Upper lobe of right lung (tissue), 1 donor: ENCODE data around the gene ZNF469. TPM values are rescaled to one million over a fixed set of nuclear protein-coding genes. Genes with fewer than 3 reads are reported as not detected.

Experiments used
- ATAC-seq: fragments of 200-7000 bp; cut with Tn5 transposase; one replicate; pipeline ENCODE4 v1.9.1; 2020; ENCODE audit warnings: mild to moderate bottlenecking, moderate library complexity
- DNase-seq: peaks from one replicate; pipeline ENCODE4 v3.0.0-alpha.2; 2020
- H3K27ac ChIP-seq: fragments of 200-600 bp; one replicate; pipeline ENCODE4 v1.8.0; 2022
- H3K27me3 ChIP-seq: fragments of 200-600 bp; one replicate; pipeline ENCODE4 v1.8.0; 2022; ENCODE audit warnings: mild to moderate bottlenecking
- H3K36me3 ChIP-seq: fragments of 200-600 bp; one replicate; pipeline ENCODE4 v1.8.0; 2022
- H3K4me1 ChIP-seq: fragments of 200-600 bp; one replicate; pipeline ENCODE4 v1.8.0; 2022
- H3K4me3 ChIP-seq: fragments of 200-600 bp; one replicate; pipeline ENCODE4 v1.8.0; 2022; ENCODE audit warnings: mild to moderate bottlenecking
- H3K9me3 ChIP-seq: fragments of 200-600 bp; one replicate; pipeline ENCODE4 v1.8.0; 2022
- intact Hi-C: fragments of 100-400 bp; cut with DNase I; formaldehyde crosslinking; loops from one replicate; pipeline ENCODE4 v1.11.0; 2022
- total RNA-seq: library from RNA; stranded (reverse); fragmentation: NEBNext Ultra II Directional; extraction: Animal tissue kit (Norgen Biotek cat#: 25700); gene quantifications from one replicate; pipeline ENCODE4 v1.2.1, GENCODE V29; 2021
- TF ChIP-seq, protein P1 (sequence below): fragments of 200-600 bp; IDR thresholded peaks from one replicate; pipeline ENCODE4 v1.8.0; 2022; ENCODE audit warnings: antibody characterized with exemption
- donor health status: DM: no; HTN: yes; CAD: no; lungs with severe emphysema.

Gene ZNF469
- total RNA-seq, 1 donor from 2014 or later, result 2.1 TPM

DNA sequence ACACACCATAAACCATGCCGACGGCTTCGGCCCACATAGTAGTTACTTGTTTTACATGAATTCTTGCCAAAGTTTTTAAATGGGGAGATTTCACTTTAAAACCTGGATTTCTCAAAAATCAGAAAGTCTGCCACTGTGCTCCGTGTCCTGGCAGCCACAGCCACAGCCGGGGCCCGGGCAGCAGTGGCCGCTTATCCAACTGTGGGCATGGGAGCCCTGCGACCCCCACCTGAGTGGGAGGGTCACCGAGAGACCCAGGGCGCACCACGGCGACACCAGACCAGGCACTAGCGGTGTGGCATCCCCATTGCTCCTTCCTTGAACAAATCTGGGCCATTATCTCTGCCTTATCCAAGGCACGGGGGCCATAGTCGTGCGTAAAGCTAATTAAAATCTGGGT lies 30.0 kb downstream of the ZNF469 start:
- ATAC-seq (no peak), DNase-seq (no peak)
- intact Hi-C loops, result no loop called here
- Histone ChIP-seq H3K9me3 (no peaks in the 10 kb centered on the region), H3K36me3 (no peaks in the 10 kb centered on the region), H3K4me1 (no peaks in the 10 kb centered on the region), H3K27ac (no peak overlapping the region), H3K27me3 (no peaks in the 10 kb centered on the region), H3K4me3 (no peak overlapping the region)
- TF ChIP-seq, protein P1, sequence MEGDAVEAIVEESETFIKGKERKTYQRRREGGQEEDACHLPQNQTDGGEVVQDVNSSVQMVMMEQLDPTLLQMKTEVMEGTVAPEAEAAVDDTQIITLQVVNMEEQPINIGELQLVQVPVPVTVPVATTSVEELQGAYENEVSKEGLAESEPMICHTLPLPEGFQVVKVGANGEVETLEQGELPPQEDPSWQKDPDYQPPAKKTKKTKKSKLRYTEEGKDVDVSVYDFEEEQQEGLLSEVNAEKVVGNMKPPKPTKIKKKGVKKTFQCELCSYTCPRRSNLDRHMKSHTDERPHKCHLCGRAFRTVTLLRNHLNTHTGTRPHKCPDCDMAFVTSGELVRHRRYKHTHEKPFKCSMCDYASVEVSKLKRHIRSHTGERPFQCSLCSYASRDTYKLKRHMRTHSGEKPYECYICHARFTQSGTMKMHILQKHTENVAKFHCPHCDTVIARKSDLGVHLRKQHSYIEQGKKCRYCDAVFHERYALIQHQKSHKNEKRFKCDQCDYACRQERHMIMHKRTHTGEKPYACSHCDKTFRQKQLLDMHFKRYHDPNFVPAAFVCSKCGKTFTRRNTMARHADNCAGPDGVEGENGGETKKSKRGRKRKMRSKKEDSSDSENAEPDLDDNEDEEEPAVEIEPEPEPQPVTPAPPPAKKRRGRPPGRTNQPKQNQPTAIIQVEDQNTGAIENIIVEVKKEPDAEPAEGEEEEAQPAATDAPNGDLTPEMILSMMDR, result no peak

DNA sequence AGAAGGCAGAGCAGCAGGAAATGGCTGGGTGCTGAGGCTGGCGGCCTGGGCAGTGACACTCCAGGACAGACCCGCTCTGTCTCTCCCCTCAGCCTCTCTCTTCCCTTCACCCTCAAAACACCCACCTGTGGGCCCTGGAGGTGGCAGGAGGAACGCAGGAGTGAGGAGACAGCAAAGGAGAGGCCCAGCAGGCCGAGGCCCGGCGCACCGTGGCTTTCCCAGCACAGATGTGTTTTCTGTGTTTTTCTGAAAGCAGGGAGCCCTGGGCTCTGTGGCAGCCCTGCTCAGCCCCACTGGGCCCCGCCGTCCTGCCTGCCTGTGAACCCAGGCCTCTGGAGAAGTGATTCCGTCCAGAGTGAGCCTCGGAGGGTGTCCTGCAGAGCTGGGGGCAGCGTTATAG lies 30.5 kb downstream of the ZNF469 start:
- ATAC-seq, result no peak
- TF ChIP-seq, protein P1, result no peak
- Histone ChIP-seq H3K36me3 (no peaks in the 10 kb centered on the region), H3K4me3 (no peak overlapping the region), H3K4me1 (no peaks in the 10 kb centered on the region), H3K9me3 (no peaks in the 10 kb centered on the region), H3K27ac (no peak overlapping the region), H3K27me3 (no peaks in the 10 kb centered on the region)
- intact Hi-C loops, result no loop called here
- DNase-seq, result no peak

DNA sequence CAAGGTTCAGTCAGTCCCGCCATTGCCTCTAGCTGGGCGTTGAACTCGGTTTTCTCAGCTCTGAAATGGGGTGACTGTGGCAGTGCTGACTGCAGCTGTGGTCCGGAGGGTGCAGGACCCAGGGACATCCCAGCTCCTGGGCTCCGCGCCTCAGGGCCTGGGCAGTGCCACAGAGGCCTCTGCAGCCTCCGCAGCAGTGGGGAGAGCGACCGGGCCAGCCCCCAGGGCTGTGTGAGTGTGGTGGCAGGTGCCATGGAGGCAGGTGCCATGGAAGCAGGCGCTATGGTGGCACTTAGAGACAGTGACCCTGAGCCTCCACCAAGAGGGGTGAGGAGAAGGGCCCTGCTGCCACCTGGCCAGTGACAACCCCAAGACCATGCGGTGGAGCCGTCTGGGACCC lies 30.9 kb downstream of the ZNF469 start:
- Histone ChIP-seq H3K4me3 (no peak overlapping the region), H3K9me3 (no peaks in the 10 kb centered on the region), H3K4me1 (no peaks in the 10 kb centered on the region), H3K36me3 (no peaks in the 10 kb centered on the region), H3K27ac (no peak overlapping the region), H3K27me3 (no peaks in the 10 kb centered on the region)
- TF ChIP-seq, protein P1, result no peak
- ATAC-seq (no peak), DNase-seq (no peak)
- intact Hi-C loops, result no loop called here

DNA sequence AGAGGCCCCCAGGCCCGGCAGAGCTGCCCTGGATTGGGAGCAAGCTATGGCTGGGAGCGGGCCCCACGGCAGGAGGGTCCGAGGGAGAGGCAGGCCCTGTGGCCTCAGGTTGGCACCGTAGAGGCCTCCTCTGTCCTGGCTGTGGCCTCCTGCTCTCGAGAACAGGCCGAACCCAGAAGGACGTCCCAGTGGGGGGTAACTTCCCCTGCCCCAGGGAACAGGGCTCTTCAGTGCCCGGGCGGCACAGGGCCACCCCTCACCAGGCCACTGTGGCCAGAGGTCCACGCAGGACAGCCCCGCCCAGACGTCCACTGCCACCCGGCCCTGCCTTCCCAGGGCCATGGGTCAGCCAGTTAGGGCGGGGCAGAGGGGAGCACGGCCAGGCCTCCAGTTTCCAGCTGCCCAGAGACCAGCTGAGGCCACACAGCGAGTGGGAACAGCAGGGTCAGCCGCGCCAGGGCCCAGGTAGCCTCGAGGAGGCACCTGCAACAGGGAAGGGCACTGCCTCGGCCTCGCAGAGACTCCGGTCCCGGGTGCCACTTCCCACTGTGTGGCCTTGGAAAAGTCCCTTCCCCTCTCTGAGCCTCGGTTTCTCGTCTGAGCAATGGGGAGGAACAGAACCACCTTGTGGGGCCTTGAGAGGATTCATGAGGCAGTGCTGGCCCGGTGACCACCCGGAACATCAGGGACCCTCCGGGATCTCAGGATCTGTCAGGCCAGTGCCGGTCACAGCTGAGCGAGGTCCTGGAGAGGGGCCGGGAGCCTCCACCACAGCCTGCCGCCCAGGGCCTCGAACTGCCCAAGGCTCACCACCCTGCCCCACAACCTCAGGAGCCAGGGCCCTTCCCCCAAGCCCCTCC lies 32.0 kb downstream of the ZNF469 start:
- TF ChIP-seq, protein P1, result no peak
- DNase-seq (no peak), ATAC-seq (no peak)
- H3K4me3 ChIP-seq, result no peak overlapping the region
- H3K4me1 ChIP-seq, result no peaks in the 10 kb centered on the region
- no peaks in the 10 kb centered on the region for H3K27me3 ChIP-seq
- H3K27ac ChIP-seq, result no peak overlapping the region
- intact Hi-C loops, result no loop called here
- no peaks in the 10 kb centered on the region for H3K9me3 ChIP-seq
- H3K36me3 ChIP-seq, result no peaks in the 10 kb centered on the region

DNA sequence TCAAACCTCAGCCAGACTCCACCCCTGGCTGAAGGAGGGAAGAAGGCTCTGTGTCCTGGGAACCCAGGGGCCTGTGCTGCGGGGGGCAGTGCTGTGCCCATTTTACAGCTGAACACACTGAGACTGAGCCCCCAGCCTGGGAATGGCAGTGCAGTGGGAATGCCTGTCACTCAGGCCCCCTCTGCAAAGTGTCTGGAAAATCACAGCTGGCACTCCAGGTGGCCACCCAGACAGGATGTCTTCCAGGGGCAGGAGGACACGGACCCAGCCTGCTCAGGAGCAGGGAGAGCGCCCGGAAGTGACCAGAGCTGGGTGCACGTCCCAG lies 32.6 kb downstream of the ZNF469 start:
- H3K4me3 ChIP-seq, result no peak overlapping the region
- DNase-seq (no peak), ATAC-seq (no peak)
- intact Hi-C loops, result no loop called here
- no peaks in the 10 kb centered on the region for H3K4me1 ChIP-seq
- no peaks in the 10 kb centered on the region for H3K36me3 ChIP-seq
- H3K27ac ChIP-seq, result no peak overlapping the region
- H3K9me3 ChIP-seq, result no peaks in the 10 kb centered on the region
- TF ChIP-seq, protein P1, result no peak
- no peaks in the 10 kb centered on the region for H3K27me3 ChIP-seq
